GM12873 (cell line): ENCODE results near the gene NPLOC4.

ENCODE experiments used
- TF ChIP-seq, protein P1 (sequence below): IDR thresholded peaks from 2 replicates; pipeline ENCODE4 v1.5.1; 2012; ENCODE audit warnings: low read depth, mild to moderate bottlenecking, moderate library complexity, low read length, control low read depth; ENCODE audit not compliant: insufficient read depth; ENCODE audit errors: missing control alignments

NPLOC4 gene

GRCh38 chr17:81551458-81552243 lies 85.3 kb downstream of the NPLOC4 start:
- TF ChIP-seq, protein P1, sequence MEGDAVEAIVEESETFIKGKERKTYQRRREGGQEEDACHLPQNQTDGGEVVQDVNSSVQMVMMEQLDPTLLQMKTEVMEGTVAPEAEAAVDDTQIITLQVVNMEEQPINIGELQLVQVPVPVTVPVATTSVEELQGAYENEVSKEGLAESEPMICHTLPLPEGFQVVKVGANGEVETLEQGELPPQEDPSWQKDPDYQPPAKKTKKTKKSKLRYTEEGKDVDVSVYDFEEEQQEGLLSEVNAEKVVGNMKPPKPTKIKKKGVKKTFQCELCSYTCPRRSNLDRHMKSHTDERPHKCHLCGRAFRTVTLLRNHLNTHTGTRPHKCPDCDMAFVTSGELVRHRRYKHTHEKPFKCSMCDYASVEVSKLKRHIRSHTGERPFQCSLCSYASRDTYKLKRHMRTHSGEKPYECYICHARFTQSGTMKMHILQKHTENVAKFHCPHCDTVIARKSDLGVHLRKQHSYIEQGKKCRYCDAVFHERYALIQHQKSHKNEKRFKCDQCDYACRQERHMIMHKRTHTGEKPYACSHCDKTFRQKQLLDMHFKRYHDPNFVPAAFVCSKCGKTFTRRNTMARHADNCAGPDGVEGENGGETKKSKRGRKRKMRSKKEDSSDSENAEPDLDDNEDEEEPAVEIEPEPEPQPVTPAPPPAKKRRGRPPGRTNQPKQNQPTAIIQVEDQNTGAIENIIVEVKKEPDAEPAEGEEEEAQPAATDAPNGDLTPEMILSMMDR = no peak

DNA sequence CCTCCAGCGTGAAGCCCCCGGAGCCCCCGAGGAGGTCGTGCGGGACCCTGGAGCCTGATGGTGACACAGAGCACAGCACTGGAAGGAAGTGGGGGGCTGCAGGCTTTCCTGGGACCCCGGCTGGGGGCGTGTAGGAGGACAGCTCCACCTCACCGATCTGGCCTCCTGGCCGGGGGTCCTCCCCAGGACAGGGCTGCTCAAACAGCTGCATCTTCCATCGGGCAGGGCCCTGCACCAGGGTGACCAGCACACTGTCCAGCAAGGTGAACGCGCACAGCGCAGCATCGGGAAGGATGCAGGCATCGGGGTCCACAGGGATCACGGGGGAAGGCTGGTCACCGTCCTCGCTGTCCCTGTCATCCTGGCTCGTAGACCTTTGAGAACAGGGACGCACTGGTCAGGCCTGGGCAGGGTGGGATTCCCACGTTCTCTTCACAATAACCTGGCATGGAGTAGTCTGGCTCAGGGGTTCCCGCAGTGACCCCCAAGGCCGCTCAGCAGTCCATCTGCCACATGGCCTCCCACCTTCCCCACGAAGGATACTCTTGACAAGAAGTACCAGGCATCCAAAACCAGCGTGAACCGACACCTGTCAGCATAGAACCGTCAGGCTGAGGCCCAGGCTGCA lies 86.0 kb downstream of the NPLOC4 start:
- TF ChIP-seq, protein P1 = no peak

GRCh38 chr17:81550285-81550684 lies 86.6 kb downstream of the NPLOC4 start:
- TF ChIP-seq, protein P1 = no peak

- TF ChIP-seq, protein P1 = no peak
Observed at GRCh38 chr17:81549826-81550225, 87.1 kb downstream of the NPLOC4 start.

- TF ChIP-seq, protein P1 = no peak
Observed at GRCh38 chr17:81549031-81549557, 87.8 kb downstream of the NPLOC4 start.

GRCh38 chr17:81547614-81547982 lies 89.3 kb downstream of the NPLOC4 start:
- TF ChIP-seq, protein P1 = no peak

- TF ChIP-seq, protein P1 = no peak
Observed at GRCh38 chr17:81546906-81547613, 89.9 kb downstream of the NPLOC4 start.
